ENCODE measurements around the gene RMI2. TPM values are rescaled to one million over a fixed set of nuclear protein-coding genes. Genes with fewer than 3 reads are reported as not detected.

Gene RMI2
- total RNA-seq, 3 donors from 2014 or later = 0.16 to 1.6 (median 0.33) TPM

DNA sequence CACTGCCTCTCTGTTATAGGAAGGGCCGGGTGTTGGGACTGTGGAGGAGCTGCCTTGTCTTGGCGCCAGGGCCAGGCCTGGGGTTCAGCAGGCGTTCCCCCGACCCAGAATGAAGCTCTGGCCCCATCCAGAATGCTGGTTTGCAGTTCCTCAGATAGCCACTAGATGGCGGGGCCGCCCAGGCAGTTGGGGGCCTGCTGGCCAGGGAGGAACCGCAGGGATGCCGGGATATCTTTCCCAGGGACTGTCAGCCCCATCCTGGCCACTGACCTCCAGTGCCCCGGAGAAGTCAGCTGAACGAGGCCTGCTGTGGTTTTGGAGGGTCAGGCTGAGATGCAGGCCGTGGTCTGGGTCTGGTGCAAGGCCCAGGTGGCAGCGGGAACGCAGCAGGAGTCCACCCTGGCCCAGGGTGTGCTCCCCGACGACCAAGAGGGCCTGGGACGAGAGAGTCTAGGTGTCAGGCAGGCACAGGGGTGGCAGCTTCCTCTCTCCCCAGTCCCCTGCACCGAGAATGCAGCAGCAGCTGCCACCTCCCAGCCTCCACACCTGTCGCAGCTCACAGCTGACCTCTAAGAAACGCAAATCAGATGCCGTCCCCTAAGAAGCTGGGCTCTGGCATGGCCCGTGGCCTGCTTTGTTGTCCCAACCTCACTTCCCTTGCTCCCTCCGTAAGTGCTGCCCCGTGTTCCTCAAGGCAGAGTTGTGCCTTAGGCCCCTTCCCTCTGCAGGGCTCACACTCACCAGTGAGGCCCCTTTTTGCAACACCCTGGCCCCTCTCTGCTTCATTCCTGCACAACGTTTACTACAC, 51.2 kb downstream of the RMI2 start:
- no peaks in the 10 kb centered on the region for H3K36me3 ChIP-seq
- H3K4me3 ChIP-seq = no peak overlapping the region
- H3K27ac ChIP-seq = no peak overlapping the region
- H3K27me3 ChIP-seq = no peaks in the 10 kb centered on the region
- TF ChIP-seq, protein P1, sequence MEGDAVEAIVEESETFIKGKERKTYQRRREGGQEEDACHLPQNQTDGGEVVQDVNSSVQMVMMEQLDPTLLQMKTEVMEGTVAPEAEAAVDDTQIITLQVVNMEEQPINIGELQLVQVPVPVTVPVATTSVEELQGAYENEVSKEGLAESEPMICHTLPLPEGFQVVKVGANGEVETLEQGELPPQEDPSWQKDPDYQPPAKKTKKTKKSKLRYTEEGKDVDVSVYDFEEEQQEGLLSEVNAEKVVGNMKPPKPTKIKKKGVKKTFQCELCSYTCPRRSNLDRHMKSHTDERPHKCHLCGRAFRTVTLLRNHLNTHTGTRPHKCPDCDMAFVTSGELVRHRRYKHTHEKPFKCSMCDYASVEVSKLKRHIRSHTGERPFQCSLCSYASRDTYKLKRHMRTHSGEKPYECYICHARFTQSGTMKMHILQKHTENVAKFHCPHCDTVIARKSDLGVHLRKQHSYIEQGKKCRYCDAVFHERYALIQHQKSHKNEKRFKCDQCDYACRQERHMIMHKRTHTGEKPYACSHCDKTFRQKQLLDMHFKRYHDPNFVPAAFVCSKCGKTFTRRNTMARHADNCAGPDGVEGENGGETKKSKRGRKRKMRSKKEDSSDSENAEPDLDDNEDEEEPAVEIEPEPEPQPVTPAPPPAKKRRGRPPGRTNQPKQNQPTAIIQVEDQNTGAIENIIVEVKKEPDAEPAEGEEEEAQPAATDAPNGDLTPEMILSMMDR (IDR thresholded peaks at IDR 0.05) = peak; percentile 97 to 98 (median 98)
- peak in 1 of 3 donors; percentile 19 for TF ChIP-seq POLR2AphosphoS5 (IDR thresholded peaks at IDR 0.05)
- no peak for TF ChIP-seq POLR2A (IDR thresholded peaks at IDR 0.05)
- peak; percentile 44 to 68 for DNase-seq (ENCODE audit: low spot score in 2 of 2)
- intact Hi-C loops (cut with DNase I; ENCODE audit: low total_unique reads) = no loop called here
- H3K4me1 ChIP-seq = no peaks in the 10 kb centered on the region
- H3K9me3 ChIP-seq = no peaks in the 10 kb centered on the region

- Histone ChIP-seq H3K9me3 (no peaks in the 10 kb centered on the region), H3K36me3 (no peaks in the 10 kb centered on the region), H3K27me3 (no peaks in the 10 kb centered on the region), H3K4me1 (no peaks in the 10 kb centered on the region), H3K4me3 (no peak overlapping the region), H3K27ac (no peak overlapping the region)
- TF ChIP-seq POLR2AphosphoS5 (IDR thresholded peaks at IDR 0.05) = no peak
- TF ChIP-seq, protein P1 (IDR thresholded peaks at IDR 0.05) = no peak
- no peak for DNase-seq (ENCODE audit: low spot score in 2 of 2)
- intact Hi-C loops (cut with DNase I; ENCODE audit: low total_unique reads) = no loop called here
Observed at GRCh38 chr16:11398136-11398535, 52.9 kb downstream of the RMI2 start.

DNA sequence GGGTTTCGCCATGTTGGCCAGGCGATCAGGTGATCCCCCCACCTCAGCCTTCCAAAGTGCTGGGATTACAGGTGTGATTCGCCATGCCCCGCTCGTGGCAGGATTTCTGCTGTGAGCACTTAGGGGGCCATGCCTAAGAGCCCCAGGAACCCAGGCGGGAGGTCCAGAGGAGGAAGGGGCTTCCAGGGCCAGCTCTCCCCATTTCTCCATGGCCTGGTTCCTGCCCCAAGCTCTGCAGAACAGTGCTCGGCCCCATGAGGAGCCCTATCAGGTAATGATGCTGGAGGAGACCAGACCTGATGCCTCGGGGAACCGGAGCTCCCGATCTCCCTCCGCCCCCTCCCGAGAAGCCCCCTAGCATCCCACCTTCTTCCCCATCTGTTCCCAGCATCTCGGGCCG, 53.6 kb downstream of the RMI2 start:
- no peak for DNase-seq (ENCODE audit: low spot score in 2 of 2)
- TF ChIP-seq, protein P1 (IDR thresholded peaks at IDR 0.05) = no peak
- TF ChIP-seq POLR2A (IDR thresholded peaks at IDR 0.05) (no peak), POLR2AphosphoS5 (IDR thresholded peaks at IDR 0.05) (no peak)

DNA sequence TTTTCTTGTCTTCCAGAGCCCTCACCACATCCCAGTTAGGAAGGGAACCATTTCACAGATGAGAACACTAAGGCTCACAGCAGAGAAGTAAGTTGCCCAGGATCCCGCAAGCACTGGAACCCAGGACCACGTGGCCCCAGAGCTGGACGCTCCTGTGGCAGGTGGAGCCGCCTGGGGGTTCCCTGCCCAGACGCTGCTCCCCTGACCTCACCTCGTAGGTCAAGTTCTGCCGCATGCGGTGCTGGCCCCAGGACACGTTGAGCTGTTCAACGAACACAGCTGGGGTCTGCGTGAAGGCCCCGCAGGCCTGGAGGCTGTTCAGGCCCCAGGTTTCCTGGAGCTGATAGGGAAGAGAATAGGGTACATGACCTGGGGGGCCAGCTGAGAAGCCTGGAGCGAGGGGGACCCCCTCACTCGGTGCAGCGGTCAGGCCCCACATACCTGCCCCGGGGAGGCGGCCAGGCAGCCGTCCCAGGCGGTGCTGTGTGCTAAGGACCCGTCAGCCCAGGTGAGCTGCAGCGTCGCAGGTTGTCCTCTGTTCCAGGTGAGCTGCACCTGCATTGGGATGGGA, 54.1 kb downstream of the RMI2 start:
- no peak overlapping the region for H3K27ac ChIP-seq
- no peaks in the 10 kb centered on the region for H3K36me3 ChIP-seq
- intact Hi-C loops (cut with DNase I; ENCODE audit: low total_unique reads) = no loop called here
- TF ChIP-seq, protein P1 (IDR thresholded peaks at IDR 0.05) = no peak
- no peak for TF ChIP-seq POLR2A (IDR thresholded peaks at IDR 0.05)
- TF ChIP-seq POLR2AphosphoS5 (IDR thresholded peaks at IDR 0.05) = no peak
- no peaks in the 10 kb centered on the region for H3K27me3 ChIP-seq
- DNase-seq (ENCODE audit: low spot score in 2 of 2) = no peak
- no peak overlapping the region for H3K4me3 ChIP-seq
- H3K9me3 ChIP-seq = no peaks in the 10 kb centered on the region
- H3K4me1 ChIP-seq = no peaks in the 10 kb centered on the region

More for the DNA sequence above, 53.6 kb downstream of the RMI2 start:
- intact Hi-C loops (cut with DNase I; ENCODE audit: low total_unique reads) = no loop called here
- H3K27me3 ChIP-seq = no peaks in the 10 kb centered on the region
- H3K4me1 ChIP-seq = no peaks in the 10 kb centered on the region
- H3K36me3 ChIP-seq = no peaks in the 10 kb centered on the region
- no peak overlapping the region for H3K4me3 ChIP-seq
- no peaks in the 10 kb centered on the region for H3K9me3 ChIP-seq
- H3K27ac ChIP-seq = no peak overlapping the region

DNA sequence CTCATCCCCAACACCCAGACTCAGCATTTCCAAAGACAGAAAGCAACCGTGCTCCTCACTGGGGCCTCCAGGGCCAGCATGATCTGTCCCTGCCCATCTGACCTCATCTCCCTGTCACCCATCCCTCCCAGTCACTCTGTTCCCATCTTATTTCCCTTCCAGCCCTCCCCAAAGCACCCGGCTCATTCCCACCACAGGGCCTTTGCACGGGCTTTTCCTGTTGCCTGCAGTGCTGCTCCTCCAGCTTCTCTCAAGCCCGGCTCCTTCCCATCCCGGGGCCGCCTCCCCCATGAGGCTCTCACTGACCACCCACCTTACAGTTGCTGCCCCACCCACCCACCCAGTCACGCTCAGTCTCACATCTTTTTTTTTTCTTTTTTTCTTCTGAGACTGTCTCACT, 54.8 kb downstream of the RMI2 start:
- no peak for TF ChIP-seq POLR2A (IDR thresholded peaks at IDR 0.05)
- TF ChIP-seq POLR2AphosphoS5 (IDR thresholded peaks at IDR 0.05) = no peak
- TF ChIP-seq, protein P1 (IDR thresholded peaks at IDR 0.05) = no peak
- Histone ChIP-seq H3K36me3 (no peaks in the 10 kb centered on the region), H3K27ac (no peak overlapping the region), H3K4me3 (no peak overlapping the region), H3K4me1 (no peaks in the 10 kb centered on the region), H3K9me3 (no peaks in the 10 kb centered on the region), H3K27me3 (no peaks in the 10 kb centered on the region)
- DNase-seq (ENCODE audit: low spot score in 2 of 2) = no peak
- intact Hi-C loops (cut with DNase I; ENCODE audit: low total_unique reads) = no loop called here

Data from breast epithelium (tissue), 4 donors.